Activated CD8-positive, alpha-beta memory T cell treated with anti-CD3 and anti-CD28 coated beads for 36 hours (primary cell): ENCODE data around the gene SOCS7. TPM values are rescaled to one million over a fixed set of nuclear protein-coding genes. Genes with fewer than 3 reads are reported as not detected.

Experiments used
- CTCF ChIA-PET: fragments of 350-600 bp; sonication (Branson Sonifier 250); formaldehyde crosslinking; loops from one replicate; lab custom pipeline; 2021; ENCODE audit warnings: antibody characterized with exemption; lab: Charles Lee
- POLR2A ChIA-PET: fragments of 350-600 bp; sonication (Branson Sonifier 250); formaldehyde crosslinking; loops from one replicate; lab custom pipeline; 2021; ENCODE audit warnings: antibody characterized with exemption; lab: Charles Lee
- total RNA-seq, 2 experiments: library from RNA; stranded (reverse); gene quantifications; one replicate each; pipeline ENCODE4 v1.2.3, GENCODE V29; 2021

The SOCS7 gene
- total RNA-seq, 2 experiments from 2014 or later = 19.9 to 23.4 TPM

DNA sequence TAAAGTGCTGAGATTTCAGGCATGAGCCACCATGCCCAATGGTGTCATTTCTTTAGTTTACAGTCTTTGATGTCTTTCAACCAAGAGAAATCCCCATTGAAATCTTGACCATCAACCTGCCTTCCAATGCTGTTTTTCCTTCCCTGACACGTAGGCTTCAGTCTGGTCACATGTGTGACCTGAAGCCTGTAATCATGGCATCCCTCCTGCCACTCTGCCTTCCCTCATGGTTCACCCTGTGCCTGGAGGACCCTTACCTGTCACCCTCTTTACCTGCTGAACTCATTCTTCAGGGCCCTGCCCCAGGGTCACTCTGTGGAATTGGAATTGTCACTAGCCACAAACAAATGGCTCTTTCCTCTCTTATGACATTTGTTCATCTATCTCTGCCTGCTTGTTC is 58.6 kb downstream of the SOCS7 start:
- CTCF ChIA-PET = interaction anchor here (4.8 kb wide), 1 partner anchor 61 kb away, joined by 51 read pairs; no protein-coding TSS in a partner anchor
- POLR2A ChIA-PET = no interaction called here

GRCh38 chr17:38415250-38416194 is 63.9 kb downstream of the SOCS7 start:
- POLR2A ChIA-PET = interaction anchor here (0.6 to 0.7 kb wide), 2 partner anchors 93 to 1242 kb away, joined by 3 to 10 read pairs; no protein-coding TSS in a partner anchor

GRCh38 chr17:38416840-38417209 is 65.2 kb downstream of the SOCS7 start:
- ChIA-PET CTCF (interaction anchor here (1.4 to 1.7 kb wide), 2 partner anchors 9 to 67 kb away, joined by 3 to 9 read pairs; no protein-coding TSS in a partner anchor), POLR2A (no interaction called here)

More at GRCh38 chr17:38415250-38416194, 63.9 kb downstream of the SOCS7 start:
- CTCF ChIA-PET = interaction anchor here (0.7 to 4.8 kb wide), 12 partner anchors 8 to 181 kb away, joined by 3 to 51 read pairs (median 6); partner anchors contain the start of gene SOCS7

GRCh38 chr17:38417210-38417951 is 65.7 kb downstream of the SOCS7 start:
- ChIA-PET CTCF (interaction anchor here (1.4 kb wide), 1 partner anchor 8 kb away, joined by 3 read pairs; no protein-coding TSS in a partner anchor), POLR2A (no interaction called here)

- ChIA-PET POLR2A (no interaction called here), CTCF (no interaction called here)
These were observed 66.5 kb downstream of the SOCS7 start for GRCh38 chr17:38418062-38418692.

DNA sequence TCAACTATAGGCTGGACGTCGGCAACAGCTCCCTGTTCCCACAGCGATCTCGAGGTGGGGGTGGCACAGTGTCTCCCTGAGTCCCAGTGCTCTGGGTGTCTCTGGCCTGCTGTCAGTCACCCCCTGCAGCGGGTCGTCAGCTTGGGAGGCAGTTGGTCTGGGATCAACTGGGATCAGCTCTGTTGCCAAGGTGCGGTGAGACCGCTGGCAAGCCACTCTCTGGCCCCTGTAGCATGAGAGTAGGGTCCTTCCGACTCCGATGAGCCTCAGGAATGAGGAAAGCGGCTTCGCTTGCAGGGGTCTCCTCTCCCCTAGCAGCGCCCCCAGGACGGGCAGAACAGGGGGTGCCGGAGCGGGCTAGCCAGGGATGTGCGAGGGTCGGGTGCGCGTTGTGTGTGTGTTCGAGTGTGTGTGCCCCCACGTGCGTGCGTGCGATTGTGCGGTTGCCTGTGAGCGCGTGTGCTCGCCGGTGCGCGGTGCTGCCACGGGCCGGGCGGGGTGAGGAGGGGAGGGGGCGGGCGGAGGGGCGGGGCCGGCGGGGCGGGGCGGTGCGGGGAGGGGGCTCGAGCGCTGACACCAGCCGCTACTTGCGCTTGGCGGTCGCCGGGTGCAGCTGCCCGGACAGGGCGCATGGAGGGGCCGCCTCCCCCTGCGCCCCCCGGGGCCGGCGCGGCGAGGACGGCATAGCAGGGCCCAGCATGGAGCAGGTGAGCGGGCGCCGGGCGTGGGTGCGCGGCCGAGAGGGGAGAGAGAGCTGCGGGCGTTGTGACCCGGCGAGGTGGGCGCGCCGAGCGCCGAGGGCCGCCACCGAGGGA is 67.3 kb downstream of the SOCS7 start:
- ChIA-PET POLR2A (no interaction called here), CTCF (interaction anchor here (0.5 to 1.2 kb wide), 2 partner anchors 18 to 71 kb away, joined by 3 read pairs; no protein-coding TSS in a partner anchor)

GRCh38 chr17:38419508-38419981 is 67.9 kb downstream of the SOCS7 start:
- POLR2A ChIA-PET = no interaction called here
- CTCF ChIA-PET = interaction anchor here (0.5 to 1.2 kb wide), 2 partner anchors 18 to 72 kb away, joined by 3 read pairs; no protein-coding TSS in a partner anchor

DNA sequence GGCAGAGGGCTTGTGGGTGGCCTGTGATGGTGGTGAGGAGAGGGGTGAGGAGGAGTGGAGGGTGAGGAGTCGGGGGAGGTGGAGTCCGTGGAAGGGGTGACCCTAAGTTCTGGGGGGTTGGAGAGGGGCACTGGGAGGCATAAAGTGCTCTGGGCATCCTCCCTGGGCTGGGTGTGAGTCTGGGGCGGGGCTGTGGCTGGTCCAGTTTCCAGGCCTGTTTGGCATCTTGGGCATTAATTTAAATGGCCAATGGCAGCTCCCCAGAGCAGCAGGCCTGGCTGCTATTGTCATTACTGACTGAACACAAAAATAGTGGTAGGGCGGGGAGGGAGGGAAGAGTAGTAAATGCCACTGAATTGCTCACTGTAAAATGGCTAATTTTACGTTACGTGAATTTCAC is 68.9 kb downstream of the SOCS7 start:
- ChIA-PET CTCF (no interaction called here), POLR2A (no interaction called here)

DNA sequence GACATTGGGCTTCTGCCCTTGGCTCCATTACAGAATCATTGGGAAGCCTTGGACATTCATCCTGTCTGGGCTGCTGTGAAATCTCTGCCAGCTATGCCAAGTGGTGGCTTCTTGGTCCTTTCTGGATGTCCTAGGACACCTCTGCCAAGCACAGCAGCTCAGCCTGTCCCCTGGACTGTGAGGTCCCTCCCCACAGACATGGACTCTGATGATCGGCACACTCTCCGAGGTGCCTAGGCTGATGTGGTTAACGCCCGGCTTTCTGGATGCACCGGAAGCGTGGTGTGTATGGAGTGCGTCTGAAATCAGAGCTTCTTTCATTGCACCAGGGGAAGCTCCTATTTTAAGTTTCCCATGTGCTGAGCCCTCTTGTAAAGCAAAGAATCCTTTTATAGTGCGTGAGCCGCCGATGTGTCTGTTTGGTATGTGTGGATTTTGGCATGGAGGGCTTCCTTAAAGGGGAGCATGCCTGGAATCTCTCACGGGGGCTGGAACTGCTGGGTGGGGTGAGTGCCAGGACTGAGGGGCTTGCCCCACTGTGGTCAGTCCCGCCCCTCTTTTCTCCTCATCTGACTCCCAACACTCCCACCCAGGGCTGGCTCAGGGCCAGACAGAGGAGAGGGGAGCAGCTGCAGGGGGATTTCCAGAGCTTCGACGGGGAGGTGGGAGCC is 69.7 kb downstream of the SOCS7 start:
- POLR2A ChIA-PET = no interaction called here

DNA sequence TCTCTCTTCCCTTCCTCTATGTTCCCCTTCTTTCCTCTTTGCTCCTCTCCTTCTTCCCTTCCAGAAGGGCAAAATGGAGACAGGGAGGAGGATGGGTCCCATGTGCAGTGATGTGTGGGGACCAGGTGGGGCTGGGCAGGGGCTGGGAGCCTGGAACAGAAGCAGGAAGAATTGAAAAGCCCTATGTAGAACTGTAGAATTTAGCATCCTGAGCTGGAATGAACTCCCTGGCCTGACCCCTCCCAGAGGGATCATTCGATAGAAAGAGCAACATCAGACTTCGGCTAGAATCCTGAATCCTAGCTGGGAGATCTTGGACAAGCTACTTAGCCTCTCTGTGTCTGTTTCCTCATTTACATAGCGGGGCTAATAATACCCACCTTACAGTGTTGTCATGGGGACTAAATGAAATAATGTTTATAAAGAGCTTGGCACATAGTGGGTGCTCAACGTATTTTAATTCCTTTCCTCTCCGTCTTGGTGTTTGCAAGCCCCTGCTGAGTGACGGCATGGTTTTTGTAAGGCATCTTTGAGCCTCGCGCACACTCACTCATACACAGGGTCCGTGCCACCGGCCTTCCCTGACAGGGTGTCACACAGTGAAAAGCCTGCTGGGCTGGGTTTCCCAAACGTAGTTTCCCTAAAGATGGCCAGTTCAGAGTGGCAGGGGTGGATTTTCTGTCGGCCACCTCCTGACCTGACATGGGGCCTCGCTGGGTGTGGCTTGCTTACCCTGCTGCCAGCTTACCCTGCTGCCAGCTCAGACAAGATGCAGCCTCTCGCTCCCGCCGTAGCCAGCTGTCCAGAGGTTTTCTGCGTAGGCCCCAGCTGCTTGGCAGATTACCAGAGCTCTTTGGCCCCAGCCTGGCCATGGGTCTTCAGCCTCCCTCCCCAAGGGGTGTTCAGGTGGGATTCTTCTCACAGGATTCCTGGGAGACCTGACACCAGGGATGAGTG is 70.5 kb downstream of the SOCS7 start:
- ChIA-PET CTCF (interaction anchor here (0.5 to 2.0 kb wide), 6 partner anchors 8 to 149 kb away, joined by 3 to 7 read pairs (median 3); no protein-coding TSS in a partner anchor), POLR2A (no interaction called here)

More for the DNA sequence above, 69.7 kb downstream of the SOCS7 start:
- CTCF ChIA-PET = interaction anchor here (0.5 to 1.2 kb wide), 2 partner anchors 13 to 148 kb away, joined by 3 read pairs; no protein-coding TSS in a partner anchor

DNA sequence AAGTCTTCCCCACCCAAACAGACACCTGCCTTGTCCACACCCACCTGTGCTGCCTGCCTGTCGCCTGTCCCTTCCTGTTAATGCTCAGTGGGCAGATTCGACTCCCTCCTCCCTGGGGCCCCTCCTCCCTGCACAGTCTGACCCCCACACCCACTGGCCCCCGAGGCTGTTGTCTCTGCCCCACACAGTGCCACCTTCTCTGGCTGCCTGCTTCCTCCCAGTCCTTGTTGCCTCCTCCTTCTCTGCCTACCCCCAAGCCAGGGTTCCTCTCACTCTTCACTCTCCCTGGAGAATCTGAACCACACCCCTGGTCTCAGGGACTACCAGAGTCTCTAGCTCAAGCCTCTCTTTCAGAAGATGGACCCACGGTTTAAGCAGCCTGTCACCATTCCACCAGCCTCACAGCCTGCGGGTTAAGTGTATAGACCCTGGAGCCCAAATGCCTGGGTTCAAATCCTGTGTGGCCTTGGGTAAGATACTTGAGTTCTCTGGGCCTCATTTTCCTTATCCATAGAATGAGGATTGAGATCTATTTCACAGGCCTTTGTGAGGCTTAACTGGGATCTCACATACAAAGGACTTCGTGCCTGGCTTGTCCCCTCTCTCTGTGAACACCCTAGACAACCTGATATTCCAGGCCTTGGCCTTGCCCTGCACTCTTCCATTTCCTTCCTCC is 72.8 kb downstream of the SOCS7 start:
- ChIA-PET CTCF (interaction anchor here (0.8 to 2.0 kb wide), 14 partner anchors 8 to 85 kb away, joined by 3 to 7 read pairs (median 3); partner anchors contain the start of gene SOCS7), POLR2A (no interaction called here)

GRCh38 chr17:38425031-38425430 is 73.4 kb downstream of the SOCS7 start:
- ChIA-PET CTCF (interaction anchor here (1.1 to 1.4 kb wide), 2 partner anchors 57 to 74 kb away, joined by 3 to 4 read pairs; partner anchors contain the start of gene SOCS7), POLR2A (no interaction called here)

GRCh38 chr17:38425744-38426143 is 74.1 kb downstream of the SOCS7 start:
- CTCF ChIA-PET = interaction anchor here (1.2 kb wide), 1 partner anchor 9 kb away, joined by 3 read pairs; no protein-coding TSS in a partner anchor
- POLR2A ChIA-PET = interaction anchor here (0.6 kb wide), 1 partner anchor 792 kb away, joined by 3 read pairs; no protein-coding TSS in a partner anchor

DNA sequence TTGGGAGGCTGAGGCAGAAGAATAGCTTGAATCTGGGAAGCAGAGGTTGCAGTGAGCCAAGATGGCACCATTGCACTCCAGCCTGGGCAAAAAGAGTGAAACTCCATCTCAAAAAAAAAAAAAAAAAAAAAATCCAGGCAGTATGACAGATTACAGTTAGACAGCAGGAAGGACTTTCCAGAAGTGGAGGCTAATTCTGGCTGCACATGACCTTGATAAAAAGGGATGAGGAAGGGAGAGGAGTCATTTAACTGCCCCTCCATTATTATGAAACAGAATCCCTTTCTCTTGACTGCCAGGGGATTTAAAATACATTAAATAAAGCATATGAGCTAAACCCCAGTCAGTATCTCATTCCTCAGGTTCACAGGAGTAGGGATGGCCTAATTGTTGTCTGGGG is 74.8 kb downstream of the SOCS7 start:
- POLR2A ChIA-PET = no interaction called here
- CTCF ChIA-PET = interaction anchor here (1.2 kb wide), 1 partner anchor 10 kb away, joined by 3 read pairs; no protein-coding TSS in a partner anchor

- ChIA-PET POLR2A (interaction anchor here (0.7 kb wide), 1 partner anchor 796 kb away, joined by 4 read pairs; no protein-coding TSS in a partner anchor), CTCF (no interaction called here)
These were observed 75.7 kb downstream of the SOCS7 start for GRCh38 chr17:38427160-38427949.
